Activated CD4-positive, alpha-beta T cell treated with anti-CD3 and anti-CD28 coated beads for 4 hours (primary cell): ENCODE results near the gene OR7C2.
"Not testable (repeated sequence)": the region's sequence is repeated elsewhere in the genome, so short reads cannot be mapped to it uniquely, and the experiment has no call there.

Experiments
- DNase-seq, 2 donors: peaks; one replicate each; pipeline ENCODE4 v3.0.0-alpha.2; 2020

Gene OR7C2

DNA sequence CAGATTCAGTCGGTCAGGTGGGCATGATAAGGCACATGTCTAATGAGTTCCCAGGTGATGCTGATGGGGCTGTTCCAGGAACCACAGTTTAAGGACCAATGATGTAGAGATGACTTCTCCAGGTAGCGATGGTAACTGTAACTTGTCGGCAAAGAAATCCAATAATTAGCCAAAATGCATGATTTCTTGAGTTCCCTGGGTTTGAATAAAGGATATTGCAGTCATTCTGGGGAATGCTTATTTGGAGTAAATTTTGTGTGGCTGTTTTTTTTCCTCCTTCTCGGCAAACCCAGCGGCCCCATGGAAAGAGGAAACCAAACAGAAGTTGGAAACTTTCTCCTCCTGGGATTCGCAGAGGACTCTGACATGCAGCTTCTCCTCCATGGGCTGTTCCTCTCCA, at the start of gene OR7C2:
OR7C2 (plus strand) TSS at position 301 of the 400 bp plus-strand sequence; CDS start at position 301, 0 bp downstream.
- no peak for DNase-seq

DNA sequence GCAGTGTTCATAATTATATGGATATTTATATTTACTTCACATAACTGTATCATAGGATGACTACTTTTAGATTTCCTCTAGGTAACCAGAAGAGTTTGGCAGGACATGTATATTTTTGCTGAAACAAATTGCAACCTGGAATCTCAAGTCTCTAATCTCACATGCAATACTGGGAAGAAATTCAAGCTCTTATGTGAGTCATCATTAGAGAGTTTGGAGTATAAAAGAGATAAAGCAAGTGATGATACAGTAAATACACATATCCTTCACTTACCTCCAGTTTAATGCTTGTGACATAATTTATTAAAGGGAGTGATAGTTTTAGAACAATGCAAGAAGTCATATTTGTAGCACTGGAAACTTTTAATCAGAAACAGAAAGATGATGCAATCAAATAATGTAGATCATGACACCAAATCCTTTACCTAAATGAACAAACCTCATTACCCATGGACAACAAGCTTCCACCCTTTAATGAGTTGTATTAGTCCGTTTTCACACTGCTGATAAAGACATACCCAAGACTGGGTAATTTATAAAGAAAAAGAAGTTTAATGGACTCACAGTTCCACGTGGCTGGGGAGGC, 39.5 kb upstream of the OR7C2 start:
- DNase-seq: no peak

DNA sequence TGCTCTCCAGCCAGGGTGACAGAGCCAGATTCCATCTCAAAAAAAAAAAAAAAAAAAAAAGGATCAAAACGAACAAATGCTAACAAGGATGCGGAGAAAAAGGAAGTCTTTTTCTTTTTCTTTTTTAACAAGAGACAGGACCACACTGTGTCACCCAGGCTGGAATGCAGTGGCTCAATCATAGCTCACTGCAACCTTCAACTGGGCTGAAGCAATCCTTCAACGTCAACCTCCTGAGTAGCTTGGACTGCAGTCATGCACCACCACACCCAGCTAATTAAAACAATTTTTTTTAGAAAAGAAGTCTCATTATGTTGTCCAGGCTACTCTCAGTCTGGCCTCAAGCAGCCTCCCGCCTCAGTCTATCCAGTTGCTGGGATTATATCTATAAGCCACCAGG, 34.6 kb upstream of the OR7C2 start:
- DNase-seq: no peak

DNA sequence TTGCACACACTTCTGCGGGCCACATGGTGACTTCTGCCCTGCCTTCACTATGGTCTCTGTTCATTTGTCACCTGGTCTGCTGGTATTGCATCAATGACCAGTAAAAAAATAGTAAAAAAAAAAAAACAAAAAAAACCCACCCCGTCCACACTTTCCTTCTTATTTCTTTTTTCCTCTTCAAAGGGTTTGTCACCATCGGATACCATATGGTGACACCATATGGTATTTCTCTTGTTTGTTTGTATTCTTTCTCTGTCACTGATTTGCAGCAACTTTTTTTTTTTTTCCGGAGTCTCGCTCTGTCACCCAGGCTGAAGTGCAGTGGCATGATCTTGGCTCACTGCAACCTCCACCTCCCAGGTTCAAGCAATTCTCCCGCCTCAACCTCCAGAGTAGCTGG, 26.2 kb upstream of the OR7C2 start:
- no peak for DNase-seq

DNA sequence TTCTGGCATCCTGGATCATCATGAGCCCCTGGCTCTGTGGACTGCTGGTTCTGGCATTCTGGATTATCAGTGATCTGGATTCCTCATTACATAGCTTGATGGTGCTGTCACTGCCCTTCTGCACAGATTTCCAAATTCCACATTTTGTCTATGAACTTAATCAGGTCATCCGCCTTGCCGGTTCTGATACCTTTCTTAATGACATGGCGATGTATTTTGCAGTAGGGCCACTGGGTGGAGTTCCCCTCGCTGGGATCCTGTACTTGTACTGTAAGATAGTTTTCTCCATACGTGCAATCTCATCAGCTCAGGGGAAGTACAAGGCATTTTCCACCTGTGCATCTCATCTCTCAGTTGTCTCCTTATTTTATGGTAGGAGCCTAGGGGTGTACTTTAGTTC, 24.4 kb upstream of the OR7C2 start:
- no peak for DNase-seq

DNA sequence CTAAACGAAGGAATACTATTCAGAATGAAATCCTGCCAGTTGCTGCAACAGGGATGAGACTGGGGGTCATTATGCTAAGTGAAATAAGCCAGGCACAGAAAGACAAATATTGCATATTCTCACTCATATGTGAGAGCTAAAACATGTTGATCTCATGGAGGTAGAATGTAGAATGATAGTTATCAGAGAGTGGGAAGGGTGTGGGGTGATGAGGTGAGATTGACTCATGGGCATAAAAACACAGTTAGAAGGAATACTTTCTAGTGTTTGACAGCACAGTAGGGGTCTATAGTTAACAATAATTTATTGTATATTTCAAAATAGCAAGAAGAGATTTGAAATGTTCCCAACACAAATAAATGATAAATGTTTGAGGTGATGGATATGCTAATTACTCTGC, 7.8 kb upstream of the OR7C2 start:
- no peak for DNase-seq

DNA sequence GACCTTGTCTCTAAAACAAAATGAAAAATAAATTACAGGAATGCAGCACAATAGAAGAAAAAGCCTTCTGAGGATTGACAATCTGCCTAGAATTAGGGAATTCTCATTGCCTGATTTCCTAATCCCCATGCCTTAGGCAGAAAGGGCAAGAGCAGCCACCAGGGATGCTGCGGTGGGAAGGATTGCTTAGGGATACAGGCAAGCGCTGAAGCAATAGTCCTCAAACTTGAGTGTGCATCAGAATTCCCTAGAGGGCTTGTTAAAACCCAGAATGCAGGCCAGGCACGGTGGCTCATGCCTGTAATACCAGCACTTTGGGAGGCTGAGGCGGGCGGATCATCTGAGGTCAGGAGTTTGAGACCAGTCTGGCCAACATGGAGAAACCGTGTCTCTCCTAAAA, 1.0 kb upstream of the OR7C2 start:
- no peak for DNase-seq

DNA sequence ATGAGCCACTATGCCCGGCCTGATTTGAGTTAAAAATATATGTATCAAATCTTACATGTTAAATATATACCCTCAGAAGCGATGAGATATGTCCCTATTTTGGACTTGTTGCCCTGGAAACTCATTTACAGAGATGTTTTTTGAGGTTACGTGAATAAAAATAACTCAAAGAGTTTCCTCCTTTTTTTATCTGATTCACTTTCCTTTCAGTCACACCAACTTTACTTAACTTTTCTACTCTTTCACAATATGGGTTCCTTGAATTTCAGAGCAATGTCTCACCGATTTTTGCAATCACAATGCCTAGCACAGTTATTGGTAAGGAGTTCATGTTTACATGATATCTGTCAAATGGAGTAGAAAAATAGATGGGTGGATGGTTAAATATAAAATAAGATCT, 2.3 kb downstream of the OR7C2 start:
- no peak for DNase-seq

DNA sequence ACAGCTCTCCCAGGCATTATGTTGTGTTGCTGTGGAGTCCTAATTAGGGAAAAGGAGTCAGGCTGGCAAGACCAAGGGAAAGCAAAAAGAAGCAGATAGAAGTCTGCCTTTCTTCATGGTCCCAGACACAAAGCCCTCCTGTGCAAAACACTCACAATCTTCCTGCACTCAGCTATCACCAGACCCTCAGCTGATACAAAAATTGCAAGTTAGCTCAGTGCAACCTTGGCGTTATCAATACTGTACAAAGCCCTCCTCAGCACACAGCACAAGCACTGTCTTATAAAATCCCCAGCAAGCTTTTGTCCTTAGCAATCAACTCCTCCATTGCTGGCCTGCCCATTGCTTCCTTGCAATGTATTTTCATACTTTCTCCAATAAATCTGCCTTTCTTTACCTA, 3.2 kb downstream of the OR7C2 start:
- no peak for DNase-seq

DNA sequence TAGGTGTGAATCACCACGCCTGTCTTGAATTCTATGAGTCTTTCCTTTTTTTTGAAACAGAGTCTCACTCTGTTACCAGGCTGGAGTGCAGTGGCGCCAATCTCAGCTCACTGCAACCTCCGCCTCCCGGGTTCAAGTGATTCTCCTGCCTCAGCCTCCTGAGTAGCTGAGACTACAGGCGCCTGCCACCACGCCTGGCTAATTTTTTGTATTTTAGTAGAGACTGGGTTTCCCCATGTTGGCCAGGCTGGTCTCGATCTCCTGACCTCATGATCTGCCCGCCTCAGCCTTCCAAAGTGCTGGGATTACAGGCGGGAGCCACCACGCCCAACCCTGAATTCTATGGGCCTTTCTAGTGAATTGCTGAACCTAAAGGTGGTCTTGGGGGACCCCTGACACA, 8.1 kb downstream of the OR7C2 start:
- DNase-seq: not testable (repeated sequence)

DNA sequence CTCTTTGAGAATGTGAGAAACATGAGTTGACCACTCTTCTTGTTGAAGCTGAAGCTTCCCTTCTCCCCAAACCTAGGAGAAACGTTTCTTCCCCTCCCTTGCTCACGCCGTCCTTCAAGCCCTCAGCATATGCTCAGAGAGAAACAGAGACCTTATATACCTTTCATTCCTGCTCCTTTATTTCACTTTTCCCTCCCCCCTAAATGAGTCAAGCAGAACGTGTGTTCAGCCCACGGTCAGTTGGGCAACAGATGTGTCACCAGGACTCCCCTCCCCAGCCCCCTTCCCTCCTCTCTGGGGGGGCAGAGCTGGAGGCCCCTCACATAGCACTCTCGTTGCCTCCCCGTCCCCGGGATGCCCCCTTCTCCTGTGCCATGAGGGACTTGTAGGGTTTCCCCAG, 8.6 kb downstream of the OR7C2 start:
- no peak for DNase-seq

DNA sequence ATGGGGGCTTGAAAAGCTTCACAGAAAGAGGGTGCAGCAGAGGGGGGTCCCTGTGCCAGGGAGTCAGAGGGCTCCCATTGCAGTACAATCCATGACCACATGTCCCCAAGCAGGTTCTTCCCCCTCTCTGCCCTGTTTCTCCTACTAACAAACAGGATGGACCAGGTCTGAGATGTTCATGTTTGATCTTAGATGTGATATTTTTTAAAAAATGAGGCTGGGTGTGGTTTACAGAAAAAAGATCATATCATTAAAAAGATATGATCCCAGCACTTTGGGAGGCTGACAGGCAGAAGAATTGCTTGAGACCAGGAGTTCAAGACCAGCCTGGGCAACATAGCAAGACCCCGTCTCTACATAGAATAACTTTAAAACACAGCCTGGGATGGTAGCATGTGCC, 9.1 kb downstream of the OR7C2 start:
- DNase-seq: no peak

DNA sequence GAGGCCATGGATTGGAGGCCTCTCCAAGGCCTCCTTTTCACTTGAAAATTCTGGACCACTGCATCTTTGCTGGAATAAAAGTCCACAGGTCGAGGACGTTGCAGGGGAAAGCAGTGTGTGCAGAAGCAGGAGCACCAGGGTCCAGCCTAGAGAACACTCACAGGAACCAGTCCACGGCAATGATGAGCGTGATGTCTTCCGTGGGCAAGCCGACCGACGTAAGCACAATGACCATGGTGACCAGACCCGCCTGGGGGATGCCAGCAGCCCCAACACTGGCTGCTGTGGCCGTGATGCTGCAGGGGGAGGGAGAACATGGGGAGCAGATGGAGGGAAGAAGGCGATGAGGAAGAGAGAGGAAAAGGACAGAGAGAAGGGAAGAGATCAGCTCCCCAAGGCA, 11.5 kb downstream of the OR7C2 start:
- no peak for DNase-seq

DNA sequence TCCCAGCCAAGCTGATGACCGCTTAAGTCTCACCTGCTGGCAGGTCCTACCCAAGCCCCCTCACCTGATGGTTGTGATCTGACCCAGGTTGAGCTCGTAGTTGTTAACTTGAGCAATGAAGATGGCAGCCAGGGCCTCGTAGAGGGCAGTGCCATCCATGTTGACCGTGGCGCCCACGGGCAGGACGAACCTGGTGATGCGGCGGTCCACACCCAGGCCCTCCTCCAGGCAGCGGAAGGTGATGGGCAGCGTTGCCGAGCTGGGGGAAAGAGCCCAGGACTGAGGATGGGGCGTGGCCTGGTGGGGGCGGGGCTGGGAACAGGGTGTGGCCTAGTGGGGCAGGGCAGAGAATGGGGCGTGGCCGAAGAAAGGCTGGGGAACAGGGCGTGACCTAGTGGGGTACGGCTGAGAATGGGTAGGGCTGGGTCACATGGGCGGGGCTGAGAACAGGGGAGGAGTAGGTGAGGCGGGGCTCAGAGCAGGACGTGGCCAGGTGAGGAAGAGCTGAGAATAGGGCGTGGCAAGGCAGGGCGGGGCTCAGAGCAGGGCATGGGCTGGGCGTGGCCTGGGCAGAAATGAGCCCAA, 12.9 kb downstream of the OR7C2 start:
- no peak for DNase-seq

DNA sequence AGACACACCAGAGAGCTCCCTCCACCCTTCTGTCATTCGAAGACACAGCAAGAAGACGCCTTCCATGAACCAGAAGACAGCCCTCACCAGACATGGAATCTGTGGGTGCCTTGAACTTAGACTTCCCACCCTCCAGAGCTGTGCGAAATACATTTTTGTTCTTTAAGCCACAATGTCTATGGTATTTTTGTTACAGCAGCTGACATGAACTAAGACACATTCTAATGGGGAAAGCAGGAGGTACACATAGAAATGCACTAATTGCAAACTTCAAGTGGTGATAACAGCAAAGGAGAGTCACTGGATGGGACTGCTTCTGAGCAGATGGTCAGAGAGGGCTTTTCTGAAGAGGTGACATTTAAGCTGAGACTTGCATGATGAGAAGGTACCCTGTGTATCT, 16.2 kb downstream of the OR7C2 start:
- DNase-seq: no peak

DNA sequence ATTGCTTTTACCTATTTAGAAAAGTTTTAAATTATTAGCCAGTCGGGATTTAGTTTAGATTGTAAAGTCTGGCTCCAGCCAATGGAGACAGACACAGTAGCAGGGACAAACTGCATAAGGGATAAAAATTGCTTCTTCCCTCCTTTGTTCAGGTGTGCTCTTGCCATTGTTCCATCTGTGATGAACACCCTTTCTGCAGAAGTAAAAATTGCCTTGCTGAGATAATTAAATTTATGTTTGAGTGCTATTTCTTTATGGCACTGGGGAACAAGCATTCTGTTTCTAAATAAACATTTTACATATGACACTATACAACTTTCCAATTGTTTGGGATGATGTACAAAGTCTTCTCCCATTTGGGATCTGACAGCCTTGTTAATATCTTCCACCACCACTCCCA, 18.0 kb downstream of the OR7C2 start:
- no peak for DNase-seq

DNA sequence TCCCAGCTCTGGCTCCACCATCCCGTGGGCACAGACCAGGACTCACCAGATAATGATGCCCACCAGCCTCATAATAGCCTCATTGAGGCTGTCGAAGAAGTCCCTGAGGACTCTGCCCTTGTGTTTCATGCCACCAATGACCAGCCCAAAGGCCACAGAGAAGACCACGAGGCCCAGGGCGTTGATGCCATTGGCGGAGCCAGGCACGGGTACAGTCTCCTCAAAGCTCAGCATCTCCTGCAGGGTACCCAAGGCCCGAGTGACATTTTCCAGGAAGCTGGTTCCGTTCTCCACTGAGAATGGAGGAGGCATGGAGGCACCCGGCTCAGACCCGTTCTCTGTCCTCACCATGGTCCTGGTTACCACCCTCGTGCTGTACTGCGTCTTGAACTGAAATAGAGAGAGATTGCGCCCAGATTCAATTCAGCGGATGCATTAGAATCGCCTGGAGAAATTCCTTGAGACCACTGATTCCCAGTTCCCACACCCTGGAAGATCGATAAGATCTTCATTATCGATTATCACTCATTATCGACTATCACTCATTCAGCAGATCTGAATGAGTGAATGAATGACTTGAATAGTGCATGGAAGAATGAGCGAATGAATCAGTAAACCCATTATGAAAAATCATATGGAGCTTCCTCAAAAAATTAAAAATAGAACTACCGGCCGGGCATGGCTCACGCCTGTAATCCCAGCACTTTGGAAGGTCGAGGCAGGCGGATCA, 20.8 kb downstream of the OR7C2 start:
- DNase-seq: no peak

DNA sequence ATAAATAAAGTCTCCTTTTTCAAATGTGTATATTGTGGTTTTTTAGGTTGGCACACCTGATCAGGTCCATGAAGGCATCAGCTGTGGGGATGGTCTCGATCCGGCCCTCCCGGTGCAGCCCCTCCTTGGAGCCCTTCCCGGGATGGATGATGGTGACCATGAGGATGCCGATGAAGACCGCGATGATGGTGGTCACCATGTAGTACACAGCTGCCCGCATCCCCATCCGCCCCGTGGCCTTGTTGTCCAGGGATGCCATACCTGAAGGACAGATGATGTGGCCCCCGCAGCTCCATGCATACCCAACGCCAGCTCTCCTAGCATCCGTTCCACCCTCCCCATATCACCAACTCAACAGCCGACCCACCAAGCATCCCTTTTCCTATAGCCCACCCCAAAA, 27.0 kb downstream of the OR7C2 start:
- DNase-seq: no peak

DNA sequence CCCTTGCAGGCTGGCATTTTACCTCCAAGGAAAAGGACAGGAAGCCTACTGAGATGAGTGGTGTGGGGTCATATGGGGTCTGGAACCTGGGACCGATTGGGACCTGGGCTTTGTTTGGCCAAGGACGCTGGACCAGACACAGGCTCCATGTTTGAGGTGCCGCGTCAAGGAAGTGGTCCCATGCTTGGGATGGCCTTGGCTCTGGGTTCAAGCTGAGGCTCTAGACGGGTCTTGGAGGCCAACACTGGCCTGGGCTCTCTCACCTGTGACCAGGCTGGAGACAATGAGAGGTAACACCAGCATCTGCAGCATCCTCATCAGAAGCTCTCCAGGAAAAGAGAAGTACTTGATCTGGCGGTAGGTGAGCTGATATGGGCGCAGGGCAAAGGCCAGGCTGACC, 30.2 kb downstream of the OR7C2 start:
- no peak for DNase-seq

DNA sequence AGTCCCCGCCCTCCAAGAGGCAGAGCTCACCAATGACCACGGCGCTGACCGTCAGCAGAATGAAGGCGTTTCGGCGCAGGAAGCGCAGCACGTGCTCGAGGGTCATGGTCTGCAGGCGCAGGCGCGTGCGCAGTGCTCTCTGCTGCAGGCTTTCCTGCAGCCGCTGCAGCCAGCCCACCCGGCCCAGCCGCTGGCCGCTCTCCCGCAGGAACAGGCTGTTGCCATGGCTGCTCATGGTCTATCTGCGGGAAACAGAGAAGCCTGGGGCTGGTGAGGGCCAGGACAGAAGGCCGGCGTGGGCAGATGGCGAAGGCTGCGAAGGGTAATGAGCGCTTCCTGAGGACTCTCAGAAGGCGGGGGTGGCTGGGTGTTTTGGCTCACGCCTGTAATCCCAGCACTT, 31.4 kb downstream of the OR7C2 start:
- no peak for DNase-seq

DNA sequence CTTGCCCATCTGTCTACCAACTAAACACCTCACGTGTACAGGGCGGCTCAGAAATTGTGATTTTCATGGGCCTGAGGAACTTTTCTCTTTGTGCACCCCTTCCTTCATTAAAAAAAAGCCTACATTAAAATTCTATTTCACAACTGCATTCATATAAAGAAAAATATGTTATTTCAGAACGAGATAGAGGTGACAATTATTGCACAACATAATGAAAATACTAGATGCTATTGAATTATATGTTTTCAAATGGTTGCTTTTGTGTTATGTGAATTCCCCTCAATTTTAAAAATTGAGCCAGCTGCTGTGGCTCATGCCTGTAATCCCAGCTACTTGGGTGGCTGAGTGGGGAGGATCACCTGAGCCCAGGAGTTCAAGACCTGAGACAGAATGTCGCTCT, 33.2 kb downstream of the OR7C2 start:
- DNase-seq: no peak

DNA sequence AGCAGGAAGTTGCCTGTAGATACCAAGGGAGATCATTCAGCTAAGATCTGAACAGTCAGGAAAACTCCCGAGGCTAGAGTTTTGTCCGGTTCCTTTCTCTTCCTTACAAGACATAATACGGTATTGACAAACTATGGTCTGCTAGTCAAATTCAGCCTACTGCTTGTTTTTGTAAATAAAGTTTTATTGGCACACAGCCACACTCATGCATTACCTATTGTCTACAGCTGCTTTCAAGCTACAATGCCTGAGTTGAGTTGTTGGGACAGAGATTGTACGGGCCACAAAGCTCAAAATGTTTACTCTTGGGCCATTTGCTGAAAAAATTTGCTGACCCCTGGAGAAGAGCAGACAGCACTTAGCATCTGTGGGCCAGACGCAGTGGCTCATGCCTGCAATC, 35.8 kb downstream of the OR7C2 start:
- DNase-seq: no peak

DNA sequence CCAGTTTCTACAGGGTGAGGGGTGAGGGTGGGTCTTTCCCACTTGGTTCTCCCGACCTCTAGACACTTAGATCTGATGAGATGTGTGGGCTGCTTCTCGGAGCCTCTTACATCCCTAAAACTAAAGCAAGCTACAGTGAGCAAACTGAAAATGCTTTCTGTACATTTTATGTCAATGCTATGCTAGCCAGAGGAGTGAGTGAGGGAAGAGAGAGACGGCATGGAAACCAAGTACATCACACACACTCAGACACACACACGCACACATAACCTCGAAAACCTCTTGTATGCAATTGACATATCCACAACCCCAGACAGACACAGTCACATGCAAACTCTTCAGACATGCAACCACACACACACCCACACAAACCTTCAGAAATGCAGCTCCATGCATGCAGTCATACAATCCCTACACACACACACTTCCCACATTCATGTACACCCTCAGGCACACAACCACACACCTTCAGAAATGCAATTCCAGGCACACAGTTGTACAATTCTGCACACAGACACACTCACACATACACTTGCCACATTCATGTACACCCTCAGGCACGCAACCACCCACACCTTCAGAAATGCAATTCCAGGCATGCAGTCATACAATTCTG, 37.0 kb downstream of the OR7C2 start:
- DNase-seq: no peak
